ENCODE data around the gene SPATA13. TPM values are rescaled to one million over a fixed set of nuclear protein-coding genes. Genes with fewer than 3 reads are reported as not detected.

SPATA13 gene
- total RNA-seq, 1 donor from 2014 or later = 7.6 TPM

Small RNA genes within 50 kb of the gene (microRNA-seq; reads per million reads assigned to microRNA genes)
- gene MIR2276 (ENCODE audit: borderline number of aligned reads) = not detected

Other genes starting within 250 kb of the SPATA13 start
- 3.9 TPM for gene C1QTNF9, start 148.9 kb downstream of the SPATA13 start, total RNA-seq